Gastrocnemius medialis (tissue), 4 donors: ENCODE results near the gene AGRN. TPM values are rescaled to one million over a fixed set of nuclear protein-coding genes. Genes with fewer than 3 reads are reported as not detected.
A peak's percentile ranks its signal among the peaks of the same experiment; 100 is the strongest.
"Not testable (repeated sequence)": the region's sequence is repeated elsewhere in the genome, so short reads cannot be mapped to it uniquely, and the experiment has no call there.

Experiments used
- ATAC-seq, 2 donors: fragments of 150-250 bp; one replicate each; pipeline ENCODE4 v1.9.1; 2016
- DNase-seq, 2 donors: peaks; one replicate each; pipeline ENCODE4 v3.0.0-alpha.2; 2019
- H3K27ac ChIP-seq, 4 donors: fragments of 200-600 bp; sonication (generic); 1 replicate in 1 of 4; 2 replicates in 3 of 4; pipeline ENCODE4 v1.5.1; 2016 to 2018; ENCODE audit warnings: mild to moderate bottlenecking in 2 of 4, moderate library complexity in 1 of 4
- H3K27me3 ChIP-seq, 3 donors: fragments of 200-600 bp; sonication (generic) in 2 of 3; 1 replicate in 1 of 3; 2 replicates in 2 of 3; pipeline versions ENCODE4 v1.5.1 to v1.6.0; 2016 to 2019; ENCODE audit warnings: mild to moderate bottlenecking in 1 of 3, moderate library complexity in 1 of 3
- H3K36me3 ChIP-seq, 2 donors: fragments of 200-600 bp; sonication (generic) in 1 of 2; one replicate each; pipeline ENCODE4 v1.5.1; 2017 to 2018
- H3K4me1 ChIP-seq, 2 donors: fragments of 200-600 bp; sonication (generic) in 1 of 2; one replicate each; pipeline ENCODE4 v1.5.1; 2016 to 2017; ENCODE audit warnings: mild to moderate bottlenecking in 2 of 2
- H3K4me3 ChIP-seq, 4 donors: fragments of 200-600 bp; sonication (generic) in 3 of 4; 1 replicate in 1 of 4; 2 replicates in 3 of 4; pipeline ENCODE4 v1.5.1; 2016 to 2019; ENCODE audit warnings: mild to moderate bottlenecking in 2 of 4
- H3K9me3 ChIP-seq, 3 donors: fragments of 200-600 bp; sonication (generic) in 2 of 3; 1 replicate in 1 of 3; 2 replicates in 2 of 3; pipeline ENCODE4 v1.5.1; 2016 to 2019
- POLR2A ChIP-seq, 2 donors: fragments of 450-650 bp; IDR thresholded peaks; one replicate each; pipeline ENCODE4 v1.6.1; 2017; ENCODE audit warnings: antibody characterized with exemption in 2 of 2, mild to moderate bottlenecking in 2 of 2, moderate library complexity in 2 of 2
- in situ Hi-C, 4 donors: fragments of 200-750 bp; cut with MboI; loops; one replicate each; pipeline versions ENCODE4 v1.15.0 to v1.8.0; 2017; ENCODE audit warnings: low sequenced_read_pairs in 4 of 4
- intact Hi-C: fragments of 100-400 bp; cut with DNase I; formaldehyde crosslinking; loops from one replicate; pipeline ENCODE4 v1.15.1; 2023; ENCODE audit warnings: low total_unique reads
- total RNA-seq, 4 donors: library from RNA; depleted of rRNA; stranded (reverse); fragments of >200 nt; gene quantifications; one replicate each; pipeline versions ENCODE4 v1.1.0 to v1.2.3, GENCODE V29; 2016
- TF ChIP-seq, protein P1 (sequence below), 5 experiments: fragments of 450-650 bp in 3 of 5; fragments of 200-600 bp in 2 of 5; sonication (generic) in 2 of 5; IDR thresholded peaks in 4 of 5; conservative IDR thresholded peaks in 1 of 5; 1 replicate in 4 of 5; 2 replicates in 1 of 5; pipeline ENCODE4 v1.5.1; 2016 to 2019; ENCODE audit warnings: antibody characterized with exemption in 5 of 5, mild to moderate bottlenecking in 3 of 5, moderate library complexity in 3 of 5

Gene AGRN
- total RNA-seq, 4 donors from 2014 or later, result 2.0 to 3.8 (median 3.1) TPM

- no peaks in the 10 kb centered on the region for H3K27me3 ChIP-seq
- H3K9me3 ChIP-seq, result no peaks in the 10 kb centered on the region
- H3K36me3 ChIP-seq, result no peaks in the 10 kb centered on the region
- ATAC-seq (no peak), DNase-seq (peak in 1 of 2 donors; percentile 13)
- intact Hi-C loops, result loop anchor here (1.0 to 5.0 kb wide), 2 partner anchors 80 to 363 kb away; partner anchors contain the start of gene DVL1
- peak overlapping the region in 2 of 4 donors; percentile 100 for H3K27ac ChIP-seq
- peak overlapping the region in 3 of 4 donors; percentile 37 to 39 (median 37) for H3K4me3 ChIP-seq
- in situ Hi-C loops, result loop anchor here in 2 of 4 donors (10.0 kb wide), 1 partner anchor 80 kb away; no protein-coding TSS in a partner anchor
- TF ChIP-seq, protein P1, sequence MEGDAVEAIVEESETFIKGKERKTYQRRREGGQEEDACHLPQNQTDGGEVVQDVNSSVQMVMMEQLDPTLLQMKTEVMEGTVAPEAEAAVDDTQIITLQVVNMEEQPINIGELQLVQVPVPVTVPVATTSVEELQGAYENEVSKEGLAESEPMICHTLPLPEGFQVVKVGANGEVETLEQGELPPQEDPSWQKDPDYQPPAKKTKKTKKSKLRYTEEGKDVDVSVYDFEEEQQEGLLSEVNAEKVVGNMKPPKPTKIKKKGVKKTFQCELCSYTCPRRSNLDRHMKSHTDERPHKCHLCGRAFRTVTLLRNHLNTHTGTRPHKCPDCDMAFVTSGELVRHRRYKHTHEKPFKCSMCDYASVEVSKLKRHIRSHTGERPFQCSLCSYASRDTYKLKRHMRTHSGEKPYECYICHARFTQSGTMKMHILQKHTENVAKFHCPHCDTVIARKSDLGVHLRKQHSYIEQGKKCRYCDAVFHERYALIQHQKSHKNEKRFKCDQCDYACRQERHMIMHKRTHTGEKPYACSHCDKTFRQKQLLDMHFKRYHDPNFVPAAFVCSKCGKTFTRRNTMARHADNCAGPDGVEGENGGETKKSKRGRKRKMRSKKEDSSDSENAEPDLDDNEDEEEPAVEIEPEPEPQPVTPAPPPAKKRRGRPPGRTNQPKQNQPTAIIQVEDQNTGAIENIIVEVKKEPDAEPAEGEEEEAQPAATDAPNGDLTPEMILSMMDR (IDR thresholded peaks at IDR 0.05 in 4 of 5, conservative IDR thresholded peaks at IDR 0.05 in 1 of 5), result no peak
- no peak for TF ChIP-seq POLR2A (IDR thresholded peaks at IDR 0.05)
- H3K4me1 ChIP-seq, result peaks cover 20 to 26% of the 10 kb centered on the region in 2 donors
Measured at GRCh38 chr1:984476-984814, 35.5 kb upstream of the AGRN start.

DNA sequence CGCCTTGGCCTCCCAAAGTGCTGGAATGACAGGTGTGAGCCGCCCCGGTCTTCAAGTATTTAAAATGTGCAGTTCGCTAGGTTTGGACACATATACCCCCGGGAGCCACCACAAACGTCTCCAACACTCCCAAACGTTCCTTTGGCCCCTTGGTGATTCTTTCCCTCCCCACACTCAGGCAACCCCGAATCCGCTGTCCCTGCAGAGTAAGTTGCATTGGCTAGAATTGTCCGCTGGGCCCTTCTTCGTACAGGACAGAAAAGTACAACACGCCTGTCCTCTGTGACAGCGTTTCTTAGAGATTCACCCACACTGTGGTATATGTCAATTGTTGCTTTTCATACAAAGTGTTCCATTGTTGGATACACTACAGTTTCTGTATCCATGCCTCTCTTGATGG, 34.8 kb upstream of the AGRN start:
- no peaks in the 10 kb centered on the region for H3K27me3 ChIP-seq
- H3K4me3 ChIP-seq, result no peak overlapping the region
- peaks cover 17 to 26% of the 10 kb centered on the region in 2 donors for H3K4me1 ChIP-seq
- in situ Hi-C loops, result loop anchor here in 2 of 4 donors (10.0 kb wide), 1 partner anchor 80 kb away; no protein-coding TSS in a partner anchor
- H3K27ac ChIP-seq, result no peak overlapping the region
- no peaks in the 10 kb centered on the region for H3K9me3 ChIP-seq
- ATAC-seq (no peak), DNase-seq (peak in 1 of 2 donors; percentile 9)
- no peak for TF ChIP-seq POLR2A (IDR thresholded peaks at IDR 0.05)
- TF ChIP-seq, protein P1 (IDR thresholded peaks at IDR 0.05 in 4 of 5, conservative IDR thresholded peaks at IDR 0.05 in 1 of 5), result no peak
- no peaks in the 10 kb centered on the region for H3K36me3 ChIP-seq
- intact Hi-C loops, result no loop called here

- in situ Hi-C loops, result loop anchor here in 2 of 4 donors (10.0 kb wide), 1 partner anchor 77 kb away; no protein-coding TSS in a partner anchor
Measured at GRCh38 chr1:988061-988460, 31.9 kb upstream of the AGRN start.

GRCh38 chr1:991275-991674, 28.6 kb upstream of the AGRN start:
- H3K27me3 ChIP-seq, H3K4me3 ChIP-seq, ATAC-seq, intact Hi-C loops, DNase-seq, H3K9me3 ChIP-seq, H3K27ac ChIP-seq, H3K4me1 ChIP-seq, in situ Hi-C loops, H3K36me3 ChIP-seq: not testable (repeated sequence)

More at GRCh38 chr1:988061-988460, 31.9 kb upstream of the AGRN start:
- DNase-seq, H3K36me3 ChIP-seq, H3K9me3 ChIP-seq, H3K27me3 ChIP-seq, H3K4me3 ChIP-seq, H3K4me1 ChIP-seq, intact Hi-C loops, H3K27ac ChIP-seq, ATAC-seq: not testable (repeated sequence)

DNA sequence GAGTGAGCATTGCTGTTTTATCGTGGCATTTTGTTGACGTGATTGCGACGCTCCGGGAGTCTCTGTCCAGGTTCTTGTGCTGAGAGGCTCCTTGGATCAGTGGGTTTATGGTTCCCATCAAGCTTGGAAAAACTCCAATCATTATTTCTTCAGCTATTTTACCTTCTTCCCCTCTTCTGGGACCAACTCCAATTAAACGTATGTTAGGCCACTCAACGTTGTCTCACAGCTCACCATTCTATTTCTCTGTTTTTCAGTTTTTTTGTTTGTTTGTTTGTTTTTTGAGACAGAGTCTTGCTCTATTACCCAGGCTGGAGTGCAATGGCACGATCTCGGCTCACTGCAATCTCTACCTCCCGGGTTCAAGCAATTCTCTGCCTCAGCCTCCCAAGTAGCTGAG, 28.0 kb upstream of the AGRN start:
- Histone ChIP-seq H3K27me3 (no peaks in the 10 kb centered on the region), H3K4me3 (no peak overlapping the region), H3K4me1 (no peaks in the 10 kb centered on the region), H3K9me3 (no peaks in the 10 kb centered on the region), H3K27ac (no peak overlapping the region), H3K36me3 (no peaks in the 10 kb centered on the region)
- in situ Hi-C loops, result no loop called here
- no peak for DNase-seq
- TF ChIP-seq, protein P1 (IDR thresholded peaks at IDR 0.05 in 4 of 5, conservative IDR thresholded peaks at IDR 0.05 in 1 of 5), result no peak
- TF ChIP-seq POLR2A (IDR thresholded peaks at IDR 0.05), result no peak
- no peak for ATAC-seq
- intact Hi-C loops, result no loop called here

GRCh38 chr1:992362-992761, 27.6 kb upstream of the AGRN start:
- ATAC-seq (no peak), DNase-seq (no peak)
- no peaks in the 10 kb centered on the region for H3K9me3 ChIP-seq
- in situ Hi-C loops, result no loop called here
- H3K36me3 ChIP-seq, result no peaks in the 10 kb centered on the region
- no peak for TF ChIP-seq POLR2A (IDR thresholded peaks at IDR 0.05)
- TF ChIP-seq, protein P1 (IDR thresholded peaks at IDR 0.05 in 4 of 5, conservative IDR thresholded peaks at IDR 0.05 in 1 of 5), result no peak
- no peaks in the 10 kb centered on the region for H3K27me3 ChIP-seq
- no peak overlapping the region for H3K4me3 ChIP-seq
- no peaks in the 10 kb centered on the region for H3K4me1 ChIP-seq
- intact Hi-C loops, result no loop called here
- no peak overlapping the region for H3K27ac ChIP-seq
